OCI-LY7 (cell line): Measurements from ENCODE around the gene HOXB6. TPM values are rescaled to one million over a fixed set of nuclear protein-coding genes. Genes with fewer than 3 reads are reported as not detected.

Experiments used
- BruUV-seq: library from RNA; stranded (reverse); fragments of 400-500 nt; replicated peaks from 2 replicates; lab custom pipeline; 2021; lab: Mats Ljungman, UMichigan
- CTCF ChIA-PET: fragments of 300-600 bp; sonication (Branson Sonifier 250); formaldehyde crosslinking; loops from one replicate; lab custom pipeline; 2022; ENCODE audit warnings: antibody characterized with exemption; ENCODE audit not compliant: unreplicated experiment; lab: Charles Lee
- POLR2A ChIA-PET: fragments of 300-600 bp; sonication (Branson Sonifier 250); formaldehyde crosslinking; loops from one replicate; lab custom pipeline; 2022; ENCODE audit warnings: antibody characterized with exemption; lab: Charles Lee
- DNase-seq: peaks from one replicate; pipeline ENCODE4 v3.0.0-alpha.2; 2015; ENCODE audit warnings: low spot score
- H2AFZ ChIP-seq: fragments of 200-600 bp; sonication (generic), shearing (Covaris generic); 2 replicates; pipeline ENCODE4 v1.6.1; 2014; ENCODE audit warnings: mild to moderate bottlenecking, antibody characterized with exemption, low read length, moderate library complexity
- H3K27ac ChIP-seq: fragments of 200-600 bp; sonication (generic); 2 replicates; pipeline ENCODE4 v1.5.1; 2014; ENCODE audit warnings: mixed run types, low read depth, mild to moderate bottlenecking, moderate library complexity, low read length, inconsistent platforms; ENCODE audit not compliant: poor library complexity, severe bottlenecking
- H3K36me3 ChIP-seq: fragments of 200-600 bp; sonication (generic); 2 replicates; pipeline ENCODE4 v1.6.1; 2014; ENCODE audit warnings: mild to moderate bottlenecking, antibody characterized with exemption, low read length, moderate library complexity, mixed read lengths; ENCODE audit not compliant: insufficient read depth
- H3K4me1 ChIP-seq: fragments of 200-600 bp; sonication (generic); 2 replicates; pipeline ENCODE4 v1.5.1; 2014; ENCODE audit warnings: mild to moderate bottlenecking, low read length; ENCODE audit not compliant: insufficient read depth, poor library complexity, severe bottlenecking
- H3K4me2 ChIP-seq: fragments of 200-600 bp; sonication (generic); 2 replicates; pipeline ENCODE4 v1.6.1; 2014; ENCODE audit warnings: mild to moderate bottlenecking, low read length
- H3K4me3 ChIP-seq: fragments of 200-600 bp; sonication (generic); 2 replicates; pipeline ENCODE4 v1.5.1; 2014; ENCODE audit warnings: mild to moderate bottlenecking, low read depth, low read length; ENCODE audit not compliant: poor library complexity, severe bottlenecking
- H3K79me2 ChIP-seq: fragments of 200-600 bp; sonication (generic); 2 replicates; pipeline ENCODE4 v1.6.1; 2016; ENCODE audit warnings: low read depth, mild to moderate bottlenecking, low read length, moderate library complexity, mixed read lengths; ENCODE audit not compliant: insufficient read depth
- H3K9me2 ChIP-seq: fragments of 200-600 bp; sonication (generic); 2 replicates; pipeline ENCODE4 v1.6.1; 2016; ENCODE audit warnings: mild to moderate bottlenecking, low read length, mixed read lengths; ENCODE audit not compliant: insufficient read depth
- H3K9me3 ChIP-seq: fragments of 200-600 bp; sonication (generic); 2 replicates; pipeline ENCODE4 v1.6.1; 2014; ENCODE audit warnings: mild to moderate bottlenecking, mixed run types, low read length, mixed read lengths
- H4K20me1 ChIP-seq: fragments of 200-600 bp; sonication (generic); 2 replicates; pipeline ENCODE4 v1.6.1; 2014; ENCODE audit warnings: mild to moderate bottlenecking, antibody characterized with exemption, low read length, moderate library complexity, mixed read lengths; ENCODE audit not compliant: insufficient read depth
- CTCF ChIP-seq: fragments of 200-600 bp; sonication (generic); conservative IDR thresholded peaks from 2 replicates; pipeline ENCODE4 v1.5.1; 2014; ENCODE audit warnings: mild to moderate bottlenecking, antibody characterized with exemption, low read length, moderate library complexity, mixed read lengths
- EZH2phosphoT487 ChIP-seq: fragments of 200-600 bp; sonication (generic); IDR thresholded peaks from 2 replicates; pipeline ENCODE4 v1.6.1; 2018; ENCODE audit warnings: low read depth, borderline replicate concordance, mild to moderate bottlenecking, mixed run types, antibody characterized with exemption, low read length, moderate library complexity, mixed read lengths
- intact Hi-C: fragments of 100-400 bp; cut with micrococcal nuclease; formaldehyde crosslinking; loops from one replicate; pipeline ENCODE4 v1.10.0; 2022; ENCODE audit not compliant: unreplicated experiment
- total RNA-seq, 2 experiments: library from RNA; depleted of rRNA in 1 of 2; stranded (reverse); fragments of >200 nt in 1 of 2; shearing (Covaris generic) in 1 of 2; gene quantifications; 2 replicates each; pipeline ENCODE4 v1.2.3, GENCODE V29; 2014 to 2022

Gene HOXB6
- total RNA-seq, 2 experiments from 2014 or later = not detected

DNA sequence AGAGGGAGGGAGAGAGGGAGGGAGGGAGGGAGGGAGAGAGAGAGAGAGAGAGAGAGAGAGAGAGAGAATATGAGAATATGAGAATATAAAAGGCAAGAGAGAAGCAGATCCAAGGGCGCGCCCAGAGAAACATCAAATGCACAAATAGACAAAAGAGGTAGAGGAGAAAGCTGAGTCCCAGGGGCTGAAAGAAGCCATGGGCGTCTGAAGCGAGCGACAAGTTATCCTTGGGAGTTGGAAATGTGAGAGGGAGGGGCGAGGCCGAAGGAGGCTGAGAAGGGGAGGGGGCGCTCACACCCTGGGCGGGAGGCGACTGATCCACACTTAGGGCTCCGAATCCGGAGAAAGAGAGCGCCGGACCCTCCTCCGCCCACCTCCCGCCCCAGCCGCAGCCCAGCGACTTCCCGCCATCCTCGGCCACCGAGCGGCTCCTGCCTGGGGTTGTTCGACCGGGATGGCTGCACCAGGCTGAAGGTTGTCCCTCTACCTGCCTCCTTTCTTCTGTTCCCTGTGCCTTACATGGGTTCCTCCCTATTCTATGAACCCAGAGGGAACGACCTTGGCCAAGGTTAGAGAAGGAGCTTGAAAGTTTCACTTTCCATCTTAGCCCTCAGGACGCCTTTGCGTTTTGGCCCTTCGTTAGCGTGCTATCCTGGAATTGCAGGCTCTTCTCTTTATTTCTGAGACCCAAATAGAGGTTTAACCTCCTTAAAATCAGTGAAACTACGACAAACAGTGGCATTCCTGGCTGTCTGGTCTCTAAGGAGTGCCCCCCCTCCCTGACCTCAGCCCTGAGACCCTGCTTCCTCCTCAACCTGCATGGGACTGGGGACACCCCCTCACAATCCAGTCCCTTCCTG, 42.5 kb upstream of the HOXB6 start:
- intact Hi-C loops = no loop called here
- Histone ChIP-seq H3K36me3 (no peaks in the 10 kb centered on the region), H3K9me3 (no peaks in the 10 kb centered on the region), H3K4me1 (no peaks in the 10 kb centered on the region), H3K27ac (no peak overlapping the region), H3K4me2 (peak overlapping the region; percentile 51), H3K9me2 (no peaks in the 10 kb centered on the region), H3K4me3 (peak overlapping the region; percentile 43), H2AFZ (peak overlapping the region; percentile 46; the same call in 1 of the 2 replicates), H4K20me1 (no peaks in the 10 kb centered on the region), H3K79me2 (no peaks in the 10 kb centered on the region)
- POLR2A ChIA-PET = no interaction called here
- TF ChIP-seq CTCF (no peak), EZH2phosphoT487 (no peak)
- BruUV-seq = no TSS peak
- CTCF ChIA-PET = no interaction called here
- DNase-seq = no peak

- H2AFZ ChIP-seq = no peak overlapping the region
- TF ChIP-seq CTCF (no peak), EZH2phosphoT487 (no peak)
- no peak overlapping the region for H3K4me3 ChIP-seq
- H3K79me2 ChIP-seq = no peaks in the 10 kb centered on the region
- BruUV-seq = no TSS peak
- CTCF ChIA-PET = no interaction called here
- no peak for DNase-seq
- POLR2A ChIA-PET = no interaction called here
- no peaks in the 10 kb centered on the region for H3K9me3 ChIP-seq
- H3K9me2 ChIP-seq = no peaks in the 10 kb centered on the region
- H3K4me2 ChIP-seq = no peak overlapping the region
- no peaks in the 10 kb centered on the region for H4K20me1 ChIP-seq
- H3K4me1 ChIP-seq = no peaks in the 10 kb centered on the region
- H3K36me3 ChIP-seq = no peaks in the 10 kb centered on the region
- H3K27ac ChIP-seq = no peak overlapping the region
- intact Hi-C loops = no loop called here
Measured at GRCh38 chr17:48646183-48647102, 41.7 kb upstream of the HOXB6 start.
